Bronchial epithelial cell (primary cell): ENCODE measurements around the gene ZNF554. TPM values are rescaled to one million over a fixed set of nuclear protein-coding genes. Genes with fewer than 3 reads are reported as not detected.
"Not testable (repeated sequence)": the region's sequence is repeated elsewhere in the genome, so short reads cannot be mapped to it uniquely, and the experiment has no call there.

Experiments used
- DNase-seq: peaks from one replicate; pipeline ENCODE4 v3.0.0-alpha.2; 2010; ENCODE audit warnings: low read depth
- FAIRE-seq: peaks from 2 replicates; lab custom pipeline; 2011; peaks lifted over from hg19 to GRCh38; lab: Jason Lieb, UNC
- H3K27me3 ChIP-seq: 2 replicates; pipeline ENCODE4 v1.5.1; 2011; ENCODE audit warnings: low read length; ENCODE audit not compliant: control insufficient read depth, insufficient read depth
- H3K36me3 ChIP-seq: 2 replicates; pipeline ENCODE4 v1.5.1; 2011; ENCODE audit warnings: low read length; ENCODE audit not compliant: control insufficient read depth, insufficient read depth
- H3K4me3 ChIP-seq: 2 replicates; pipeline ENCODE4 v1.5.1; 2011; ENCODE audit warnings: mild to moderate bottlenecking, low read depth, low read length, control low read depth
- total RNA-seq: library from RNA; depleted of rRNA; stranded (reverse); fragments of >200 nt; gene quantifications from 2 replicates; pipeline ENCODE4 v1.2.1, GENCODE V29; 2014
- TF ChIP-seq, protein P1 (sequence below): IDR thresholded peaks from 2 replicates; pipeline ENCODE4 v1.5.1; 2011; ENCODE audit warnings: mild to moderate bottlenecking, moderate library complexity, low read length, control low read depth, inconsistent platforms; ENCODE audit not compliant: insufficient read depth, severe bottlenecking

Gene ZNF554
- total RNA-seq, 1 donor from 2014 or later = 3.9 TPM

- Histone ChIP-seq H3K4me3 (no peak overlapping the region), H3K36me3 (peaks cover 12% of the 10 kb centered on the region)
- no peak for FAIRE-seq
These were observed 29.5 kb upstream of the ZNF554 start for GRCh38 chr19:2790194-2790556.

DNA sequence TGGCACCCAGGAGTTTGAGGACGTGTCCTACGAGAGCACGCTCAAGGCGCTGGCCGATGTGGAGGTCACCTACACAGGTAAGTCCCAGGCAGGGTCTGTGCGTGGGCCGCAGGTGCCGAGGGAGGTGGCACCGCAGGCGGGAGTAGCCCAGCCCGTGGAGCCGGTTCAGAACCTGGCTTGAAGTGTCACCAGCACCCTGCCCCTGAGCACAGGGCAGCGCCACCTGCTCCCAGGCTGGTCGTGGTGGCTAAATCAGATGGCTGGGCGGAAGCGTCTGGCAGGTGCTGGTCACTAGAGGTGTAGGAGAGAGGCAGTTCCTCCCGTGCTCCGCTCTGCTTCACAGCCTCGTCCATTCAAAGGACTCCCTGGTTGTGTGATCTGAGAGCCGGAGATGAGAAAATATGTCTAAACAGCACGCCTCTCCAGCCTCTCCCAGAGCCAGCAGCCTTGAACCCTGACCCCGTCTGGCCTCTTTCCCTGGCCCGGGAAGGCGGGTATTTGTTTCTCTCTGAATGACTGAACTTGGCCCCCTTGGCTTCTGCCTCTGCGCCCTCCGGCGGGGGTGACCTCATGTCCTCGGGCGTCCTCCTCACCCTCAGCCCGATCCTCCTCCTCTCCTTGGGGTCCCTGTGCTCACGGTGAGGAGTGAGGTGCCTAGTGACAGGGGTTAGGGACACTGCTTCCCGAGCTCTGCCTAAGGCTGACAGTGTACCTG lies 29.0 kb upstream of the ZNF554 start:
- FAIRE-seq = no peak

More at GRCh38 chr19:2790194-2790556, 29.5 kb upstream of the ZNF554 start:
- TF ChIP-seq, protein P1, sequence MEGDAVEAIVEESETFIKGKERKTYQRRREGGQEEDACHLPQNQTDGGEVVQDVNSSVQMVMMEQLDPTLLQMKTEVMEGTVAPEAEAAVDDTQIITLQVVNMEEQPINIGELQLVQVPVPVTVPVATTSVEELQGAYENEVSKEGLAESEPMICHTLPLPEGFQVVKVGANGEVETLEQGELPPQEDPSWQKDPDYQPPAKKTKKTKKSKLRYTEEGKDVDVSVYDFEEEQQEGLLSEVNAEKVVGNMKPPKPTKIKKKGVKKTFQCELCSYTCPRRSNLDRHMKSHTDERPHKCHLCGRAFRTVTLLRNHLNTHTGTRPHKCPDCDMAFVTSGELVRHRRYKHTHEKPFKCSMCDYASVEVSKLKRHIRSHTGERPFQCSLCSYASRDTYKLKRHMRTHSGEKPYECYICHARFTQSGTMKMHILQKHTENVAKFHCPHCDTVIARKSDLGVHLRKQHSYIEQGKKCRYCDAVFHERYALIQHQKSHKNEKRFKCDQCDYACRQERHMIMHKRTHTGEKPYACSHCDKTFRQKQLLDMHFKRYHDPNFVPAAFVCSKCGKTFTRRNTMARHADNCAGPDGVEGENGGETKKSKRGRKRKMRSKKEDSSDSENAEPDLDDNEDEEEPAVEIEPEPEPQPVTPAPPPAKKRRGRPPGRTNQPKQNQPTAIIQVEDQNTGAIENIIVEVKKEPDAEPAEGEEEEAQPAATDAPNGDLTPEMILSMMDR = no peak
- no peak for DNase-seq
- H3K27me3 ChIP-seq = no peaks in the 10 kb centered on the region

DNA sequence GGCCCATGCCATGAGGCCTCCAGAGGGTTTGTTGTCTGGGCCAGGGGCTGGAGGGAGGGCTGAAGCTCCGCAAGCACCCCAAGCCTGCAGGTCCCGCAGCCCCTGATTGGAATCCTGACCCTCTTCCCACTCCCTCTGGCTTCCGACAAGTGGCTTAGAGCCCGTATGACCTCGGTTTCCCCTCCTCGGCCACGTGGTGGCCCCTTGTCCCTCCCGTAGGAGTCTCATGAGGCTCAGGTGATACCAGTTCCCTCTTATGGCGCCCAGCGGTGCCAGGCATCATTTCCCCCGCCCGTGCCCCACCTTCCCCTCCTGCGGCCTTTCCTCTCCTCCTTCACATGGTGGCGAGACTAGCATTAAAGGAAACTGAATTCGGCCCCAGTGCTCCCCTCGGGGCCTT lies 28.2 kb upstream of the ZNF554 start:
- H3K27me3 ChIP-seq = no peaks in the 10 kb centered on the region
- H3K4me3 ChIP-seq = no peak overlapping the region
- DNase-seq (no peak), FAIRE-seq (no peak)
- TF ChIP-seq, protein P1 = no peak
- H3K36me3 ChIP-seq = peaks cover 20% of the 10 kb centered on the region

More for the DNA sequence above, 29.0 kb upstream of the ZNF554 start:
- no peak for DNase-seq
- H3K36me3 ChIP-seq = peaks cover 17% of the 10 kb centered on the region
- no peak overlapping the region for H3K4me3 ChIP-seq
- TF ChIP-seq, protein P1 = no peak
- no peaks in the 10 kb centered on the region for H3K27me3 ChIP-seq

DNA sequence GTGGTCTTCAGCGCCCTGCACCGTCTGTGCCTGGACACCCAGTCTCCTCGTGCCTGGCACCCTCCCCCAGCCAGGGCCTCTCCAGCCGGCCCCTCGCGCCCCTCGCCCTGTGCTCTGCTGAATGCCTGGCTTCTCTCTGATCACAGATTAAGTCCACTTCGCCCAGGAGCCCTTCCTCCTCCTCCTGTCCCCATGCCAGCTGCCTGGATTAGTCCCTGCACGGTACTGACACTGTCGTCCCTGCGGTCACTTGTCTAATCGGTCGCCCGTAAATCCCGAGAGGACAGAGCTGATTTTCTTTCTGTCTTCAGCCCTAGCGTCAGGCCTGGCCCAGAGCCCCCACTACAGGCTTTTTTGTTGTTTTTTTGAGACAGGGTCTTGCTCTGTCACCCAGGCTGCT lies 27.8 kb upstream of the ZNF554 start:
- Histone ChIP-seq H3K36me3 (peaks cover 20% of the 10 kb centered on the region), H3K4me3 (no peak overlapping the region), H3K27me3 (no peaks in the 10 kb centered on the region)
- DNase-seq = no peak
- TF ChIP-seq, protein P1 = no peak
- no peak for FAIRE-seq

DNA sequence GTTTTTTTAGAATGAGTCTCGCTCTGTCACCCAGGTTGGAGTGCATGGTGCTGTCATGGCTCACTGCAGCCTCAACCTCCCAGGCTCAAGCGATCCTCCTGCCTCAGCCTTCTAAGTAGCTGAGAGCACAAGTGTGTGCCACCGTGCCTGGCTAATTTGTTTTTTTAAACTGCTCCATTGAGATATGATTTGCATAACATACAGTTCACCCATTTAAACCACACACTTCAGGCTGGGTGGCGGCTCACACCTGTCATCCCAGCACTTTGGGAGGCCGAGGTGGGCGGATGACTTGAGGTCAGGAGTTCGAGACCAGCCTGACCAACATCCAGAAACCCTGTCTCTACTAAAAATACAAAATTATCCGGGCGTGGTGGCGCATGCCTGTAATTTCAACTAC lies 27.0 kb upstream of the ZNF554 start:
- not testable (repeated sequence) for H3K4me3 ChIP-seq, DNase-seq, FAIRE-seq, H3K27me3 ChIP-seq
- H3K36me3 ChIP-seq = peaks cover 20% of the 10 kb centered on the region

DNA sequence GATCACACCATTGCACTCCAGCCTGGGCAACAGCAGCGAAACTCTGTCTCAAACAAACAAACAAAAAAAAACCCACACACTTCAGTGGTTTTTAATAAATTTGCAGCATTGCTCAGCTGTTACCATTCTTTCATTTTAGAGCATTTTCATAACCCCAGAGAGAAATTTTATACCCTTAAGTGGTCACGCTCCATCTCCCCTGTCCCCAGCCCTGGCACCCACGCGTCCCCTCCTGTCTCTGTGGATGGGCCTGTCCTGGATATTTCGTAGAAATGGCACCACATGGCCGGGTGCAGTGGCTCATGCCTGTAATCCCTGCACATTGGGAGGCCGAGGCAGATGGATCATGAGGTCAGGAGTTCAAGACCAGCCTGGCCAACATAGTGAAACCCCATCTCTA lies 26.5 kb upstream of the ZNF554 start:
- DNase-seq (no peak), FAIRE-seq (no peak)
- Histone ChIP-seq H3K36me3 (peaks cover 20% of the 10 kb centered on the region), H3K4me3 (no peak overlapping the region), H3K27me3 (no peaks in the 10 kb centered on the region)
- TF ChIP-seq, protein P1 = no peak
